HEK293T (cell line): Measurements from ENCODE around the gene HMG20B.

ENCODE experiments used
- ARNT ChIP-seq: fragments of 450-650 bp; IDR thresholded peaks from 2 replicates; pipeline ENCODE4 v1.6.1; 2017; ENCODE audit warnings: mild to moderate bottlenecking
- BHLHE40 ChIP-seq: fragments of 450-650 bp; IDR thresholded peaks from 2 replicates; pipeline ENCODE4 v1.6.1; 2016; ENCODE audit warnings: mild to moderate bottlenecking, moderate library complexity, borderline replicate concordance
- CTBP1 ChIP-seq: fragments of 450-650 bp; IDR thresholded peaks from 2 replicates; pipeline ENCODE4 v1.6.1; 2016; ENCODE audit warnings: borderline replicate concordance
- ELF4 ChIP-seq: fragments of 450-650 bp; IDR thresholded peaks from 2 replicates; pipeline ENCODE4 v1.6.1; 2017; ENCODE audit warnings: antibody characterized with exemption
- FOXA1 ChIP-seq: fragments of 450-650 bp; IDR thresholded peaks from 2 replicates; pipeline ENCODE4 v1.6.1; 2016; ENCODE audit warnings: mild to moderate bottlenecking
- FOXK2 ChIP-seq: fragments of 450-650 bp; IDR thresholded peaks from 2 replicates; pipeline ENCODE4 v1.6.1; 2016; ENCODE audit warnings: mild to moderate bottlenecking
- FOXM1 ChIP-seq: fragments of 450-650 bp; IDR thresholded peaks from 2 replicates; pipeline ENCODE4 v1.6.1; 2017; ENCODE audit warnings: mild to moderate bottlenecking, borderline replicate concordance
- LEF1 ChIP-seq: fragments of 450-650 bp; IDR thresholded peaks from 2 replicates; pipeline ENCODE4 v1.6.1; 2017; ENCODE audit warnings: mild to moderate bottlenecking, borderline replicate concordance
- NFRKB ChIP-seq: fragments of 450-650 bp; IDR thresholded peaks from 2 replicates; pipeline ENCODE4 v1.6.1; 2016; ENCODE audit warnings: mild to moderate bottlenecking, moderate library complexity
- SP1 ChIP-seq: fragments of 450-650 bp; IDR thresholded peaks from 2 replicates; pipeline ENCODE4 v1.6.1; 2017
- SUZ12 ChIP-seq: fragments of 450-650 bp; IDR thresholded peaks from 2 replicates; pipeline ENCODE4 v1.6.1; 2016; ENCODE audit warnings: mild to moderate bottlenecking
- TARDBP ChIP-seq: fragments of 450-650 bp; IDR thresholded peaks from 2 replicates; pipeline ENCODE4 v1.6.1; 2016
- ZNF384 ChIP-seq: fragments of 450-650 bp; IDR thresholded peaks from 2 replicates; pipeline ENCODE4 v1.6.1; 2016
- TF ChIP-seq, protein P1 (sequence below): fragments of 450-650 bp; IDR thresholded peaks from 2 replicates; pipeline ENCODE4 v1.6.1; 2016

DNA sequence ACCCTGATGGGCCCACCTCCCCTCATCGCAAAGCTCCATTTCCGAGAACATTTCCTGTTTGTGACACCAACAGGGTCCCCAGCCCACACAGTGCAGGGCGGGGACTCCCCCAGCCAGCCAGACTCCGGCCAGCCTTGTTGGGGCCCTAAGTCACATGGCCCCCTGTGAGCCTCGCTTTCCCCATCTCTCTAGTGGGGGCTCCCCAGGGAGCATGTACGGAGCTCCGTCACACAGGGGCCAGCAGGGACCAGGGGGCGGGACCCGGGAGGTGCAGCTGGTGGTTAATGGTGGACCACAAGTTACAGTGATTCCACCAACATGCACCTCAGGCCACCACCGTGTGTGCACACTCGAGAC, 32.2 kb downstream of the HMG20B start:
- TF ChIP-seq TARDBP (no peak), ARNT (no peak), FOXM1 (no peak), BHLHE40 (no peak), SP1 (no peak), SUZ12 (no peak), NFRKB (no peak), FOXK2 (no peak), ZNF384 (no peak), ELF4 (no peak), CTBP1 (no peak), FOXA1 (no peak), LEF1 (no peak)
- TF ChIP-seq, protein P1, sequence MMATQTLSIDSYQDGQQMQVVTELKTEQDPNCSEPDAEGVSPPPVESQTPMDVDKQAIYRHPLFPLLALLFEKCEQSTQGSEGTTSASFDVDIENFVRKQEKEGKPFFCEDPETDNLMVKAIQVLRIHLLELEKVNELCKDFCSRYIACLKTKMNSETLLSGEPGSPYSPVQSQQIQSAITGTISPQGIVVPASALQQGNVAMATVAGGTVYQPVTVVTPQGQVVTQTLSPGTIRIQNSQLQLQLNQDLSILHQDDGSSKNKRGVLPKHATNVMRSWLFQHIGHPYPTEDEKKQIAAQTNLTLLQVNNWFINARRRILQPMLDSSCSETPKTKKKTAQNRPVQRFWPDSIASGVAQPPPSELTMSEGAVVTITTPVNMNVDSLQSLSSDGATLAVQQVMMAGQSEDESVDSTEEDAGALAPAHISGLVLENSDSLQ: no peak
